Stimulated activated CD8-positive, alpha-beta memory T cell treated with anti-CD3 and anti-CD28 coated beads, Interleukin-4, amount 100 ng/mL, for 1 hour (primary cell): ENCODE data around the gene SEBOX.

Experiments
- DNase-seq, 2 donors: peaks; one replicate each; pipeline ENCODE4 v3.0.0-alpha.2; 2020; ENCODE audit warnings: low read depth in 2 of 2, low spot score in 1 of 2

SEBOX gene

GRCh38 chr17:28394337-28395116, 29.5 kb upstream of the SEBOX start:
- no peak for DNase-seq

GRCh38 chr17:28392491-28392890, 27.5 kb upstream of the SEBOX start:
- DNase-seq: no peak

- no peak for DNase-seq
Observed at GRCh38 chr17:28391401-28391800, 26.4 kb upstream of the SEBOX start.

GRCh38 chr17:28390984-28391383, 26.0 kb upstream of the SEBOX start:
- DNase-seq: no peak

- DNase-seq: no peak
Observed at GRCh38 chr17:28390563-28390962, 25.6 kb upstream of the SEBOX start.

- DNase-seq: no peak
Observed at GRCh38 chr17:28390141-28390540, 25.1 kb upstream of the SEBOX start.

GRCh38 chr17:28388106-28388505, 23.1 kb upstream of the SEBOX start:
- DNase-seq: no peak

GRCh38 chr17:28386391-28386790, 21.4 kb upstream of the SEBOX start:
- DNase-seq: no peak

GRCh38 chr17:28385406-28385805, 20.4 kb upstream of the SEBOX start:
- DNase-seq: no peak

- DNase-seq: no peak
Observed at GRCh38 chr17:28385037-28385400, 20.0 kb upstream of the SEBOX start.

GRCh38 chr17:28384281-28385036, 19.5 kb upstream of the SEBOX start:
- peak in 1 of 2 donors; percentile 38 for DNase-seq

GRCh38 chr17:28381141-28381825, 16.3 kb upstream of the SEBOX start:
- DNase-seq: no peak

GRCh38 chr17:28379814-28380801, 15.1 kb upstream of the SEBOX start:
- DNase-seq: no peak

GRCh38 chr17:28372945-28373274, 7.9 kb upstream of the SEBOX start:
- DNase-seq: no peak

- no peak for DNase-seq
Observed at GRCh38 chr17:28372203-28372944, 7.4 kb upstream of the SEBOX start.

GRCh38 chr17:28371245-28372202, 6.5 kb upstream of the SEBOX start, which contains the start of gene SARM1:
TSS of gene SARM1 (plus strand) at chr17:28371694. CDS start at chr17:28372033, 339 bp downstream.
- DNase-seq: peak; percentile 60

- no peak for DNase-seq
Observed at GRCh38 chr17:28370744-28371103, 5.7 kb upstream of the SEBOX start.

GRCh38 chr17:28370035-28370743, 5.2 kb upstream of the SEBOX start, which contains the start of gene VTN:
TSS of gene VTN (minus strand) at chr17:28370307. CDS start at chr17:28370203, 104 bp downstream.
- DNase-seq: no peak
